HG02884 (cell line): ENCODE measurements around the gene ABCB11.

ENCODE experiments used
- ATAC-seq: cut with Tn5 transposase; IDR thresholded peaks from one replicate; pipeline ENCODE4 v1.9.1; 2021; ENCODE audit warnings: mild to moderate bottlenecking, moderate library complexity; ENCODE audit not compliant: unreplicated experiment

Gene ABCB11

GRCh38 chr2:168978461-168978861 lies 52.7 kb downstream of the ABCB11 start:
- ATAC-seq, result no peak

GRCh38 chr2:168977608-168978007 lies 53.5 kb downstream of the ABCB11 start:
- no peak for ATAC-seq

GRCh38 chr2:168976034-168976654 lies 55.0 kb downstream of the ABCB11 start:
- ATAC-seq, result no peak

GRCh38 chr2:168974428-168974827 lies 56.7 kb downstream of the ABCB11 start:
- no peak for ATAC-seq

DNA sequence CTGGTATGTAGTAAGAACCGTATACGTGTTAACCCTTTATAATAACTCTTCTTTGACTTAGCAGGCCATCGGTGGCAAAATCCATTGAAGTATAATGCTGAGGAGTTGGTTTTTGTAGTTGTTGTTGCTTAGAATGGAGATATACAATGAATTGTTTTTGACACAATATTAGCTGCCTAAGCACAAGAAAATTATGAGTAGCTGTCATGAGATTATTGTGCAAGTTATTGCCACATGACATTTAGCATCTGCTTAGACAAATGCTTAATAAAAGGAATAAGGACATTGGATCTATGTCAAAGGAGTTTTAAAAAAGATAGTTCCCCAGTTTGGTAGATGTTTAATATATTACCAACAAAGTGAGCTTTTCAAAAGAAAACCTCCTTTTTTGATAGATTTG lies 59.9 kb downstream of the ABCB11 start:
- ATAC-seq, result no peak

DNA sequence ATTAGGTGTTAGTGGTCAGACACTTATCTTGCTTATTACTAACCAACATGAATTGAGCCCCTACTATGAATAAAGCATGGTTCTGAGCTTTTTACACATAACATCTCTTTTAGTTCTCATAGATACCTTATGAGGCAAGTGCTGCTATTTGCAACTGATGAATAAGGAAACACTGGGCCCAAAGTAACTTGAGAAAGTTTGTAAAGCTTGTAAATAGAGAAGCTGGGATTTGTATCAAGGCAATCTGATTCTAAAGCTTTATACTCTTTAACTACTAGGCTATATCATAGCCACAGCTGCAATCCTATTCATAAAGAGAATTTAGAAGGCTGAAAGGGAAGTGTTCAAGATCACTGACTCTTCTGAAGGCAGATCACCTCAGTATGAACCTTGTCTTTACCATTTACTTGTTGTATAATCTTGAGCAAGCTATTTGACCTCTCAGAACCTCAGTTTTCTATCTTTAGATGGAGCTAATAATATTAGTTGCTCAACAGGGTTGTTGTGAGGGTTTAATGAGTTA lies 60.4 kb downstream of the ABCB11 start:
- ATAC-seq, result no peak

DNA sequence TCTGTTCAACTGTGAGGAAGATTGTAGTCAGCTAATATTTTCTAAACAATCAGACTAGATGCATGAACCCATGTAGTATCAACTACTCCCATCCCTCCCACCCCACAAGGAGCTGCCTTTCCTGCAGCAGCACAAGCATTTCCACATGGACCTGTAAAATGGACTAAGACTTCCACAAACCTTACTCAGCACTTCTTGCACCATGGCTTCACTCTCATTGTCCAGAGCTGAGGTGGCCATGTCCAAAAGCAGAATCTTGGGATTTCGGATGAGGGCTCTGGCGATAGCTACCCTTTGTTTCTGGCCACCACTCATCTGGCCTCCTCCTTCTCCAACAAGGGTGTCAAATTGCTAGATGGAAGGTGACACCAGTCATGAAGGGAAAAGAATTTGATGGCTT lies 61.3 kb downstream of the ABCB11 start:
- no peak for ATAC-seq

DNA sequence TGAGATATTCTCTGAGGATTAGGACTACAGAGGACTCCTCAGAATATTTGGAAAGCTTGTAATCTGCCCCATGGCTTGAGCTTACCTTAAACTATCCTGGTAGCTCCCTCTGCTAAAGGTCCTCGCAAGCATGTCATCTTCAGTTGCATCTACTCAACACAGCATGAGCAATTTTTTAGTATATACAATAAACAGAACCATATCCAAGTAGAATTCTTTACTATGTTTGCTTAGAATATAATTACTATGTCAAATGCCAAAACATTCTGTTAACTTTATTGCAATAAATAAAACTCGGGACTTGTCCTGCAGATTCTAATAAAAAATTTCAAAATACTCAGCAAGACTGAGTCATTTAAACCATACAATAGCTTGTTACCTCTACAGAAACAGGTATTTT lies 62.8 kb downstream of the ABCB11 start:
- ATAC-seq, result no peak

GRCh38 chr2:168964251-168964807 lies 66.8 kb downstream of the ABCB11 start:
- no peak for ATAC-seq

GRCh38 chr2:168962636-168963035 lies 68.5 kb downstream of the ABCB11 start:
- ATAC-seq, result no peak

GRCh38 chr2:168961450-168962229 lies 69.5 kb downstream of the ABCB11 start:
- ATAC-seq, result no peak

DNA sequence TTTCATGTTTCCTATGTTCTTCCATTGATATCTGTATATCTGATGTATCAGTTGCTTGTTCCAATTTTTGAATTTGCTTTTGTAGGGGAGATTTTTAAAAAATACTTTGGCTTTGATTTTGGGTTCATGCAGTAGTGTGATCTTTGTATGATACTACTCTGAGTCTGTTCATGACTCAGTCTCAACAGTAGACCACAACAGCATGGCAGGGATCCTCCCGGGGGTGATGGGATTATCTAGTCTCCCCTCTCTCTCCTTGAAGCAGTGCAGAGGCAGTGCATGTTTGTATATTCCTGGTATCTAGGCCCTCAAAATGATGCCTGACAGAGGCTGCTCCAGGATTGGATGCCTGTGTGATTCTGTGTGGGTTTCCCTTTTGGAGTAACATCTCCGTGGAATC lies 74.7 kb downstream of the ABCB11 start:
- ATAC-seq, result no peak

DNA sequence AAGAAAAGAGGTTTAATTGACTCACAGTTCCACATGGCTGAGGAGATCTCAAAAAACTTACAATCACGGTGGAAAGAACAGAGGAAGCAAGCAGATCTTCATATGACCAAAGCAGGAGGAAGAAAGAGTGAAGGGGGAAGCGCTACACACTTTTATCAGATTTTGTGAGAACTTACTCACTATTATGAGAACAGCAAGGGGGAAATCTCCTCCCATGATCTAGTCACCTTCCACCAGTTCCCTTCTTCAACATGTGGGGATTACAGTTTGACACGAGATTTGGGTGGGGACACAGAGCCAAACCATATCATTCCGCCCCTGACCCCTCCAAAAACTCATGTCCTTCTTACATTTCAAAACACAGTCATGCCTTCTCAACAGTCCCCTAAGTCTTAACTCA lies 75.8 kb downstream of the ABCB11 start:
- no peak for ATAC-seq

- no peak for ATAC-seq
These were observed 76.9 kb downstream of the ABCB11 start for GRCh38 chr2:168954256-168954655.

DNA sequence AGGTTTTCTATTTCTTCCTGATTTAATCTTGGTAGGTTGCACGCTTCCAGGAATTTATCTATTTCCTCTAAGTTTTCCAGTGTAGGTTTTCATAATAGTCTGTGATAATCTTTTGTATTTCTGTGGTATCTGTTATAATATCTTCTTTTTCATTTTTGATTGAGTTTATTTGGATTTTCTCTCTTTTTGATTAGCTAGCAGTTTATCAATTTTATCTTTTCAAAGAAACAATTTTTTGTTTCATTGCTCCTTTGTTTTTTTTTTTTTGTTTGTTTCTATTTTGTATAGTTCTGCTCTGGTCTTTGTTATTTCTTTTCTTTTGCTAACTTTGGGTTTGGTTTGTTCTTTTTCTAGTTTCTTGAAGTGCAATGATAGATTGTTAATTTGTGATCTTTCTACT lies 78.7 kb downstream of the ABCB11 start:
- no peak for ATAC-seq

DNA sequence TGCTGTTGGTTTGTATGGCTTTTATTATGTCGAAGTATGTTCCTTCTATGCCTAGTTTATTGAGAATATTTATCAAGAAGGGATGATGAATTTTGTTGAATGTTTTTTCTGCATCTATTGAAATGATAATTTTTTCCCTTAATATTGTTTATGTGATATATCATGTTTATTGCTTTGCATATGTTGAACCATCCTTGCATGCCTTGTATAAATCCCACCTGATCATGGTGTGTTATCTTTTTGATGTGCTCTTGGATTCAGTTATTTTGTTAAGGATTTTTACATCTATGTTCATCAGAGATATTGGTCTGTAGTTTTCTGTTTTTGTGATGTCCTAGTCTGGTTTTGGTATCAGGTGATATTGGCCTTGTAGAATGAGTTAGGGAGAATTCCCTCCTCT lies 79.3 kb downstream of the ABCB11 start:
- ATAC-seq, result no peak

- ATAC-seq, result no peak
These were observed 81.8 kb downstream of the ABCB11 start for GRCh38 chr2:168949324-168949723.

DNA sequence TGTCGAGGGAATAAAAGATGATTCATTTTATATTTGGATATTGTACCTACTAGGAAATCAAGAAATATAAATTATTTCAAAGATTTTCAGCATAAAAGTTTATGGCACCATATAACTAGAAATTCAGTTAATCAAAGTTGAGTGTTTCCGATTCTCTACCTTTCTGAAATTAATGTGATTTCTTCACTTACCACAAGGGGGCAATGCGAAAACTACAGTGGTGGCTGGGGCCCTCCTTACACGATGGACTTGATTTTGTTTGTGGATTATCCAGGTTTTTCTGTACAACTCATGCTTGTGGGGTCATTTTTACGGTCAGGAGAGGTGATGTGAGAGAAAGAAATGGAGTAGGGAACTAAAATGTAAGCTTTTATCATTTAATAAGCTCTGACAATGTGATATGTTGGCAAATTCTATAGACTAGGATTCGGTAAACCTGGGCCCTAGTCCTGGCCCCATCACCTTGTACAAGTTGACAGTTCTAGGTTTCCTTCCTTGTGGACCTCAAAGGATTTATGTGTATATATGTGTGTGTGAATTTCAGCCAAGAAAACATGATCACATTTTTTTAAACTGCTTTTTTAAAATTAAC lies 82.4 kb downstream of the ABCB11 start:
- no peak for ATAC-seq

DNA sequence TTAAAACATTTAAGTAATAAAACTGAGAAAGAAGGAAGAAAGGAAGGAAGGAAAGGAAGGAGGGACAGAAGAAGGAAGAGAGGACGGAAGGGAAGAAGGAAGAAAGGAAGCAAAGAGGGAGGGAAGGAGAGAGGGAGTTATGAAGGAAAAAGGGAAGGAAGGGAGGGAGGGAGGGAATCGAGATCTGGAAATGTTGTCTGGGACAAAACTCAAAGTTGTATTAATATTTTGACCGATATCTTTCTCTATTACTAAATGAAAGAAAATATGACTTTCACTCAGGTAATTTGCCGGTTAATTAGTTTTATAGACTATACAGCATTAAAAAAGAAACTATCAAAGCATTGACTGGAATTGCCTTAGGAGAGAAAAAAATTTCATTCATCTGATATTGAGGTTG lies 85.6 kb downstream of the ABCB11 start:
- ATAC-seq, result no peak

DNA sequence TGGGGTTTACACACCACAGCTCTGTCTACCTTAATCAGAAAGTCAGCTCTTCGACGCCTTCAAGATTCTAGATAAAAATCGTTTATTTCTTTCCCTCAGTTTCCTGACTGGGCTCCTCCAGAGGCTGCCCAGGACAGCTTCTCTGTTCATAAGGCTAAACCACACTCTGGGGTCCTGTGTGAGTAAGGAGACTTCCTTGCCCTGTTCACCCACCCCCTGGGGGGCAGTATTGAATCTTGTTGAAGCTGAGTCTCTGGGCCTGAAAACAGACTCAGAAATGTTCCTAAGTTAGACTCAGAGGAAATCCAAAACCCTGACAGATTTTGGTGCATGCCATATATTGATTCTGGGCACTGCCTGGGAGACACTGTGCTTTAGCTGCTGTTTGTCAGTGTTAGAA lies 87.1 kb downstream of the ABCB11 start:
- ATAC-seq, result no peak

GRCh38 chr2:168941297-168941696 lies 89.8 kb downstream of the ABCB11 start:
- no peak for ATAC-seq

DNA sequence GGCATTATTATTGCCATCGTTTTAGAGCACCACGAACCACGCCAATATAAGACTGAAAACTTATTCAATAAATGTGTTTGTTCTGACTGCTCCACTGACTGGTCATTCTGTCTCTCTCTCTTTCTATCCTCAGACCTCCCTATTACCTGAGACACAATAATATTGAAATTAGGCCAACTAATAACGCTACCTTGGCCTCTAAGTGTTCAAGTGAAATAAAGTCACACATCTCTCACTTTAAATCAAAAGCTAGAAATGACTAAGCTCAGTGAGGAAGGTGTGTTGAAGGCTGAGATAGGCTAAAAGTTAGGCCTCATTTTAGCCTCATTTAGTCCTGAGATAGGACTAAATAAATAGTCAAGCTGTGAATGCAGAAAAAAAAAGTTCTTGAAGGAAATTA lies 91.2 kb downstream of the ABCB11 start:
- peak; percentile 95 for ATAC-seq
